HTR-8/SVneo (cell line): ENCODE results near the gene LRRC3.
"Not testable (repeated sequence)": the region's sequence is repeated elsewhere in the genome, so short reads cannot be mapped to it uniquely, and the experiment has no call there.

ENCODE experiments used
- DNase-seq: peaks from one replicate; pipeline ENCODE4 v3.0.0; 2011; ENCODE audit warnings: low spot score, mixed read lengths; ENCODE audit not compliant: insufficient read length
- FAIRE-seq: peaks from 2 replicates; lab custom pipeline; 2011; peaks lifted over from hg19 to GRCh38; lab: Jason Lieb, UNC

Gene LRRC3

GRCh38 chr21:44454747-44455523, at the start of gene LRRC3:
TSS of gene LRRC3 (plus strand) at chr21:44455510. CDS start at chr21:44456645, 1,135 bp downstream.
- DNase-seq (peak; percentile 72), FAIRE-seq (peak; percentile 13)

- FAIRE-seq, result peak; percentile 59
Measured at GRCh38 chr21:44405948-44406872, 49.1 kb upstream of the LRRC3 start.

GRCh38 chr21:44406953-44407352, 48.4 kb upstream of the LRRC3 start:
- FAIRE-seq (no peak), DNase-seq (no peak)

More at GRCh38 chr21:44405948-44406872, 49.1 kb upstream of the LRRC3 start:
- DNase-seq, result peak; percentile 57

- DNase-seq (no peak), FAIRE-seq (no peak)
Measured at GRCh38 chr21:44407493-44407892, 47.8 kb upstream of the LRRC3 start.

GRCh38 chr21:44408226-44408625, 47.1 kb upstream of the LRRC3 start:
- DNase-seq (no peak), FAIRE-seq (no peak)

- DNase-seq, result no peak
- no peak for FAIRE-seq
Measured at GRCh38 chr21:44413566-44414290, 41.6 kb upstream of the LRRC3 start.

GRCh38 chr21:44414291-44415072, 40.8 kb upstream of the LRRC3 start:
- DNase-seq, result no peak
- FAIRE-seq, result no peak

- DNase-seq, result no peak
- no peak for FAIRE-seq
Measured at GRCh38 chr21:44415073-44416025, 40.0 kb upstream of the LRRC3 start.

GRCh38 chr21:44416193-44416592, 39.1 kb upstream of the LRRC3 start:
- FAIRE-seq, result no peak
- DNase-seq, result no peak

- not testable (repeated sequence) for DNase-seq, FAIRE-seq
Measured at GRCh38 chr21:44417621-44418107, 37.6 kb upstream of the LRRC3 start.

- FAIRE-seq, result no peak
- no peak for DNase-seq
Measured at GRCh38 chr21:44418108-44418875, 37.0 kb upstream of the LRRC3 start.

GRCh38 chr21:44418876-44419230, 36.5 kb upstream of the LRRC3 start:
- no peak for FAIRE-seq
- no peak for DNase-seq

- FAIRE-seq, result peak; percentile 100
- DNase-seq, result no peak
Measured at GRCh38 chr21:44419679-44420078, 35.6 kb upstream of the LRRC3 start.

- DNase-seq, result no peak
- no peak for FAIRE-seq
Measured at GRCh38 chr21:44420416-44421205, 34.7 kb upstream of the LRRC3 start.

- DNase-seq (no peak), FAIRE-seq (no peak)
Measured at GRCh38 chr21:44421901-44422840, 33.1 kb upstream of the LRRC3 start.

GRCh38 chr21:44423312-44423821, 31.9 kb upstream of the LRRC3 start:
- FAIRE-seq (no peak), DNase-seq (no peak)
